H9 (cell line): ENCODE data around the gene POU6F2. TPM values are rescaled to one million over a fixed set of nuclear protein-coding genes. Genes with fewer than 3 reads are reported as not detected.

Experiments
- DNase-seq: peaks from one replicate; pipeline ENCODE4 v3.0.0-alpha.2; 2017
- H2AFZ ChIP-seq: one replicate; pipeline ENCODE4 v1.6.1; 2013; ENCODE audit warnings: mild to moderate bottlenecking, low read length, control low read depth, moderate library complexity
- H2AK5ac ChIP-seq: 2 replicates; pipeline ENCODE4 v1.6.1; 2013; ENCODE audit warnings: low read length, control low read depth, mixed read lengths; ENCODE audit not compliant: insufficient read length
- H2BK120ac ChIP-seq: one replicate; pipeline ENCODE4 v1.6.1; 2013; ENCODE audit warnings: low read depth, mild to moderate bottlenecking, low read length, control low read depth, inconsistent platforms; ENCODE audit not compliant: poor library complexity, severe bottlenecking
- H2BK12ac ChIP-seq: 2 replicates; pipeline ENCODE4 v1.6.1; 2013; ENCODE audit warnings: low read length, control low read depth, mixed read lengths, low read depth; ENCODE audit not compliant: insufficient read length
- H2BK15ac ChIP-seq: 2 replicates; pipeline ENCODE4 v1.6.1; 2013; ENCODE audit warnings: low read depth, low read length, control low read depth
- H2BK20ac ChIP-seq: one replicate; pipeline ENCODE4 v1.6.1; 2013; ENCODE audit warnings: low read depth, mild to moderate bottlenecking, low read length, control low read depth, inconsistent platforms; ENCODE audit not compliant: poor library complexity, severe bottlenecking
- H2BK5ac ChIP-seq: 2 replicates; pipeline ENCODE4 v1.6.1; 2013; ENCODE audit warnings: low read length, control low read depth, mixed read lengths; ENCODE audit not compliant: insufficient read length
- H3K14ac ChIP-seq: 2 replicates; pipeline ENCODE4 v1.6.1; 2013; ENCODE audit warnings: low read length, control low read depth; ENCODE audit not compliant: insufficient read depth
- H3K18ac ChIP-seq: 2 replicates; pipeline ENCODE4 v1.6.1; 2013; ENCODE audit warnings: low read depth, mild to moderate bottlenecking, mixed read lengths, low read length, control low read depth; ENCODE audit not compliant: insufficient read length
- H3K23ac ChIP-seq: 2 replicates; pipeline ENCODE4 v1.6.1; 2013; ENCODE audit warnings: low read length, control low read depth, mixed read lengths, low read depth; ENCODE audit not compliant: insufficient read length
- H3K23me2 ChIP-seq: 2 replicates; pipeline ENCODE4 v1.6.1; 2013; ENCODE audit warnings: low read depth, mild to moderate bottlenecking, mixed read lengths, low read length, control low read depth; ENCODE audit not compliant: insufficient read length, poor library complexity, severe bottlenecking
- H3K27ac ChIP-seq: 2 replicates; pipeline ENCODE4 v1.5.1; 2013; ENCODE audit warnings: low read length, control low read depth, mixed read lengths, low read depth; ENCODE audit not compliant: insufficient read length
- H3K27me3 ChIP-seq: 2 replicates; pipeline ENCODE4 v1.6.1; 2013; ENCODE audit warnings: low read length, control low read depth, inconsistent platforms; ENCODE audit not compliant: insufficient read depth
- H3K4ac ChIP-seq: 2 replicates; pipeline ENCODE4 v1.6.1; 2013; ENCODE audit warnings: low read depth, mild to moderate bottlenecking, control low read depth, inconsistent platforms, low read length, moderate library complexity
- H3K4me1 ChIP-seq: 2 replicates; pipeline ENCODE4 v1.6.1; 2013; ENCODE audit warnings: low read length, control low read depth, inconsistent platforms; ENCODE audit not compliant: insufficient read depth
- H3K4me2 ChIP-seq: 2 replicates; pipeline ENCODE4 v1.6.1; 2013; ENCODE audit warnings: low read length, control low read depth, mixed read lengths; ENCODE audit not compliant: insufficient read length, insufficient read depth
- H3K56ac ChIP-seq: 2 replicates; pipeline ENCODE4 v1.6.1; 2013; ENCODE audit warnings: low read depth, mild to moderate bottlenecking, mixed read lengths, low read length, control low read depth; ENCODE audit not compliant: insufficient read length
- H3K79me1 ChIP-seq: 2 replicates; pipeline ENCODE4 v1.6.1; 2013; ENCODE audit warnings: low read depth, mild to moderate bottlenecking, moderate library complexity, low read length, control low read depth, inconsistent platforms; ENCODE audit not compliant: insufficient read depth, poor library complexity, severe bottlenecking
- H3K79me2 ChIP-seq: 2 replicates; pipeline ENCODE4 v1.6.1; 2013; ENCODE audit warnings: low read length, control low read depth, inconsistent platforms; ENCODE audit not compliant: insufficient read depth
- H3K9ac ChIP-seq: 2 replicates; pipeline ENCODE4 v1.6.1; 2013; ENCODE audit warnings: low read length, control low read depth, mixed read lengths; ENCODE audit not compliant: insufficient read length; ENCODE audit errors: extremely low read depth
- H3K9me3 ChIP-seq: one replicate; pipeline ENCODE4 v1.6.1; 2013; ENCODE audit warnings: low read depth, low read length, inconsistent platforms; ENCODE audit not compliant: control insufficient read depth
- H3T11ph ChIP-seq: one replicate; pipeline ENCODE4 v1.6.1; 2013; ENCODE audit warnings: mild to moderate bottlenecking, low read length, control low read depth, inconsistent platforms
- H4K20me1 ChIP-seq: one replicate; pipeline ENCODE4 v1.6.1; 2013; ENCODE audit not compliant: control insufficient read depth, insufficient read length, insufficient read depth
- H4K5ac ChIP-seq: 2 replicates; pipeline ENCODE4 v1.6.1; 2013; ENCODE audit warnings: low read depth, mild to moderate bottlenecking, mixed read lengths, low read length, control low read depth; ENCODE audit not compliant: insufficient read length
- H4K8ac ChIP-seq: replicated peaks from 2 replicates; pipeline ENCODE4 v1.6.1; 2013; ENCODE audit warnings: low read length, control low read depth, mixed read lengths, low read depth; ENCODE audit not compliant: insufficient read length
- H4K91ac ChIP-seq: 2 replicates; pipeline ENCODE4 v1.6.1; 2013; ENCODE audit warnings: low read depth, mild to moderate bottlenecking, moderate library complexity, mixed read lengths, low read length, control low read depth; ENCODE audit not compliant: insufficient read length
- H3K27ac Mint-ChIP-seq, 3 experiments: 2 replicates in 2 of 3; 3 replicates in 1 of 3; pipeline ENCODE4 v1.8.0; 2020 to 2021; ENCODE audit warnings: mixed read lengths in 3 of 3, mild to moderate bottlenecking in 1 of 3, moderate library complexity in 1 of 3
- H3K27me3 Mint-ChIP-seq: 2 replicates; pipeline ENCODE4 v1.8.0; 2021; ENCODE audit warnings: low read depth, mild to moderate bottlenecking, moderate library complexity, mixed read lengths
- H3K36me3 Mint-ChIP-seq, 3 experiments: 2 replicates in 2 of 3; 3 replicates in 1 of 3; pipeline ENCODE4 v1.8.0; 2020 to 2021; ENCODE audit warnings: low read depth in 3 of 3, mixed read lengths in 3 of 3; ENCODE audit not compliant: insufficient read depth in 1 of 3
- H3K4me1 Mint-ChIP-seq, 2 experiments: 2 replicates each; pipeline ENCODE4 v1.8.0; 2020; ENCODE audit warnings: mixed read lengths in 2 of 2
- H3K4me3 Mint-ChIP-seq, 2 experiments: 2 replicates in 1 of 2; 3 replicates in 1 of 2; pipeline ENCODE4 v1.8.0; 2020 to 2021; ENCODE audit warnings: mild to moderate bottlenecking in 2 of 2, mixed read lengths in 2 of 2, moderate library complexity in 1 of 2
- H3K9me3 Mint-ChIP-seq, 2 experiments: 2 replicates in 1 of 2; 3 replicates in 1 of 2; pipeline ENCODE4 v1.8.0; 2020; ENCODE audit warnings: mild to moderate bottlenecking in 2 of 2, mixed read lengths in 2 of 2, moderate library complexity in 1 of 2
- CTCF ChIP-seq: fragments of 200-600 bp; sonication (generic); conservative IDR thresholded peaks from 3 replicates; pipeline ENCODE4 v1.8.0; 2021; ENCODE audit warnings: antibody characterized with exemption, mild to moderate bottlenecking
- WGBS: extraction: QIAGEN DNeasy Blood & Tissue Kit; methylation state at CpG from one replicate; pipeline ENCODE4 v1.1.7; 2013; ENCODE audit warnings: missing lambda C conversion rate, low lambda C conversion rate, mixed read lengths; ENCODE audit not compliant: insufficient read length; ENCODE audit errors: extremely low coverage; 5-methylcytosine and 5-hydroxymethylcytosine counted together
- total RNA-seq: library from RNA; stranded (reverse); gene quantifications from 2 replicates; pipeline ENCODE4 v1.2.1, GENCODE V29; 2021

The POU6F2 gene
- total RNA-seq, 1 experiment from 2014 or later, result 1.9 TPM

- Mint-ChIP-seq H3K4me3 (no peak overlapping the region), H3K27ac (no peak overlapping the region), H3K4me1 (peaks cover 7 to 11% of the 10 kb centered on the region in 2 experiments; a peak in 3 of 4 replicates), H3K36me3 (peaks cover 3 to 13% (median 10%) of the 10 kb centered on the region in 3 experiments; a peak in 6 of 7 replicates), H3K27me3 (no peaks in the 10 kb centered on the region), H3K9me3 (peaks cover 6 to 9% of the 10 kb centered on the region in 2 experiments; a peak in 4 of 5 replicates)
- Histone ChIP-seq H2AFZ (no peak overlapping the region), H3K18ac (no peak overlapping the region), H3K9ac (no peak overlapping the region), H3K27ac (no peak overlapping the region), H3K14ac (no peak overlapping the region), H4K5ac (no peak overlapping the region), H3K23me2 (no peaks in the 10 kb centered on the region), H3K9me3 (peaks cover 7% of the 10 kb centered on the region), H3K27me3 (no peaks in the 10 kb centered on the region), H3T11ph (no peak overlapping the region), H2BK20ac (no peak overlapping the region), H4K91ac (no peak overlapping the region), H2BK12ac (no peak overlapping the region), H2BK120ac (no peak overlapping the region), H3K23ac (no peak overlapping the region), H3K79me2 (no peaks in the 10 kb centered on the region), H4K8ac (no peak overlapping the region), H3K4me1 (0 out of 2 replicates have a peak, but pooled peaks cover 3% of the 10 kb centered on the region), H3K4ac (no peak overlapping the region), H4K20me1 (no peaks in the 10 kb centered on the region), H2BK5ac (no peak overlapping the region), H2BK15ac (no peak overlapping the region), H2AK5ac (no peak overlapping the region), H3K4me2 (no peak overlapping the region), H3K79me1 (peaks cover 3% of the 10 kb centered on the region), H3K56ac (no peak overlapping the region)
- DNase-seq, result no peak
- no peak for TF ChIP-seq CTCF
- no CpG with 5 or more reads among the region's 2 CpGs for WGBS
Observed at GRCh38 chr7:39022796-39023195, 45.1 kb downstream of the POU6F2 start.
